22Rv1 (cell line): ENCODE measurements around the gene GPATCH8.

Experiments
- CTCF ChIP-seq: fragments of 450-650 bp; IDR thresholded peaks from 2 replicates; pipeline ENCODE4 v1.5.1; 2017; ENCODE audit warnings: mild to moderate bottlenecking
- ZFX ChIP-seq: fragments of 450-650 bp; IDR thresholded peaks from 2 replicates; pipeline ENCODE4 v1.6.1; 2017; ENCODE audit warnings: antibody characterized with exemption, borderline replicate concordance

- no peak for TF ChIP-seq CTCF
- TF ChIP-seq ZFX = no peak
Measured at GRCh38 chr17:44473367-44473766, 29.8 kb downstream of the GPATCH8 start.
